Kidney (tissue), 14 donors: ENCODE measurements around the gene DHTKD1. TPM values are rescaled to one million over a fixed set of nuclear protein-coding genes. Genes with fewer than 3 reads are reported as not detected.

Experiments used
- DNase-seq, 5 donors: peaks; one replicate each; pipeline ENCODE4 v3.0.0-alpha.2; 2013 to 2020
- FAIRE-seq: peaks from 2 replicates; lab custom pipeline; 2012; peaks lifted over from hg19 to GRCh38; lab: Jason Lieb, UNC
- H3K27ac ChIP-seq, 2 donors: one replicate each; pipeline ENCODE4 v1.7.0; 2013; ENCODE audit warnings: low read depth in 2 of 2, low read length in 2 of 2, inconsistent platforms in 1 of 2
- H3K27me3 ChIP-seq: one replicate; pipeline ENCODE4 v1.7.1; 2013; ENCODE audit warnings: low read length, inconsistent platforms; ENCODE audit not compliant: control insufficient read depth, insufficient read depth
- H3K36me3 ChIP-seq, 3 donors: one replicate each; pipeline versions ENCODE4 v1.7.0 to v1.7.1; 2013; ENCODE audit warnings: low read length in 3 of 3, control low read depth in 1 of 3, inconsistent platforms in 1 of 3; ENCODE audit not compliant: insufficient read depth in 3 of 3, control insufficient read depth in 2 of 3
- H3K4me1 ChIP-seq, 3 donors: one replicate each; pipeline versions ENCODE4 v1.7.0 to v1.7.1; 2013; ENCODE audit warnings: low read length in 3 of 3, inconsistent platforms in 1 of 3, low read depth in 1 of 3; ENCODE audit not compliant: control insufficient read depth in 2 of 3, insufficient read depth in 2 of 3
- H3K4me3 ChIP-seq, 3 donors: one replicate each; pipeline versions ENCODE4 v1.7.0 to v1.8.1; 2013; ENCODE audit warnings: low read length in 3 of 3, control low read depth in 1 of 3, inconsistent platforms in 1 of 3
- H3K9ac ChIP-seq, 3 donors: one replicate each; pipeline versions ENCODE4 v1.7.0 to v1.7.1; 2013; ENCODE audit warnings: low read length in 3 of 3, control low read depth in 1 of 3, inconsistent platforms in 1 of 3
- H3K9me3 ChIP-seq, 3 donors: one replicate each; pipeline versions ENCODE4 v1.7.0 to v1.7.1; 2013; ENCODE audit warnings: low read length in 3 of 3, control low read depth in 1 of 3, inconsistent platforms in 1 of 3; ENCODE audit not compliant: control insufficient read depth in 2 of 3, insufficient read depth in 1 of 3
- intact Hi-C: fragments of 100-400 bp; cut with DNase I; formaldehyde crosslinking; loops from one replicate; pipeline ENCODE4 v1.11.1; 2022
- polyA plus RNA-seq: library from polyadenylated mRNA; stranded (reverse); fragments of 350-450 nt; fragmentation: Illumina TruSeq; extraction: RNeasy Lipid Tissue Mini Kit (QIAGEN cat#74804); gene quantifications from one replicate; pipeline ENCODE4 v1.2.3, GENCODE V29; 2014; ENCODE audit warnings: low read depth, low replicate concordance; ENCODE audit not compliant: insufficient read depth
- total RNA-seq: library from RNA; stranded (reverse); fragmentation: NEBNext Ultra II Directional; extraction: Animal tissue kit (Norgen Biotek cat#: 25700); gene quantifications from one replicate; pipeline ENCODE4 v1.2.1, GENCODE V29; 2021
- TF ChIP-seq, protein P1 (sequence below): IDR thresholded peaks from 3 replicates; pipeline ENCODE4 v1.5.1; 2012; ENCODE audit warnings: mild to moderate bottlenecking, moderate library complexity, borderline replicate concordance; ENCODE audit not compliant: insufficient read depth; ENCODE audit errors: extremely low read depth
- donor health status: control.
- donor health status: control.
- donor health status: control.
- donor health status: control.
- donor health status: control.
- donor health status: DM: yes; HTN: yes; CAD: no.
- donor health status: Normal renal cell carcinoma (clear cell type).

DHTKD1 gene
- total and polyA plus RNA-seq, 2 donors from 2014 or later: 21.5 to 28.0 TPM

GRCh38 chr10:12156367-12157123, 87.8 kb downstream of the DHTKD1 start:
- Histone ChIP-seq H3K27ac (no peak overlapping the region), H3K4me3 (no peak overlapping the region), H3K4me1 (no peaks in the 10 kb centered on the region), H3K9ac (no peak overlapping the region), H3K9me3 (no peaks in the 10 kb centered on the region), H3K36me3 (peaks cover 3 to 6% (median 4%) of the 10 kb centered on the region in 3 donors), H3K27me3 (no peaks in the 10 kb centered on the region)
- TF ChIP-seq, protein P1, sequence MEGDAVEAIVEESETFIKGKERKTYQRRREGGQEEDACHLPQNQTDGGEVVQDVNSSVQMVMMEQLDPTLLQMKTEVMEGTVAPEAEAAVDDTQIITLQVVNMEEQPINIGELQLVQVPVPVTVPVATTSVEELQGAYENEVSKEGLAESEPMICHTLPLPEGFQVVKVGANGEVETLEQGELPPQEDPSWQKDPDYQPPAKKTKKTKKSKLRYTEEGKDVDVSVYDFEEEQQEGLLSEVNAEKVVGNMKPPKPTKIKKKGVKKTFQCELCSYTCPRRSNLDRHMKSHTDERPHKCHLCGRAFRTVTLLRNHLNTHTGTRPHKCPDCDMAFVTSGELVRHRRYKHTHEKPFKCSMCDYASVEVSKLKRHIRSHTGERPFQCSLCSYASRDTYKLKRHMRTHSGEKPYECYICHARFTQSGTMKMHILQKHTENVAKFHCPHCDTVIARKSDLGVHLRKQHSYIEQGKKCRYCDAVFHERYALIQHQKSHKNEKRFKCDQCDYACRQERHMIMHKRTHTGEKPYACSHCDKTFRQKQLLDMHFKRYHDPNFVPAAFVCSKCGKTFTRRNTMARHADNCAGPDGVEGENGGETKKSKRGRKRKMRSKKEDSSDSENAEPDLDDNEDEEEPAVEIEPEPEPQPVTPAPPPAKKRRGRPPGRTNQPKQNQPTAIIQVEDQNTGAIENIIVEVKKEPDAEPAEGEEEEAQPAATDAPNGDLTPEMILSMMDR: no peak
- FAIRE-seq (no peak), DNase-seq (no peak)
- intact Hi-C loops: no loop called here

DNA sequence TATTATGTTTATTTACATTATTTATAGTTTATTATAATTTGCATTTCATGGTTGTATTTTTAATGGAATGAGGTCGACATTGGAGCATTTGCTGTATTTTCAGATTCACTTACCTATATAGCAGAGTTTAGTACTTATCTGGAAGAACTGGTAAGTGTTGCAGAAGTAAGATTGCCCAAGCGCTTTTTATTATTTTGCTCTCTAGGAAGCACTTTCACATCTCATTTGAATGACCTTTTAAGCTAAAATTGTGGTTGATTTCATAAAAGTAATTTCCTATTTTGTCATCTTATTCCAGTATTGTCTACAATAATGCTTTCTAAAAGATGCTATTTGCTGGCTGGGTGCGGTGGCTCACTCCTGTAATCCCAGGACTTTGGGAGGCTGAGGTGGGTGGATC, 89.4 kb downstream of the DHTKD1 start:
- Histone ChIP-seq H3K27ac (no peak overlapping the region), H3K4me3 (no peak overlapping the region), H3K9me3 (no peaks in the 10 kb centered on the region), H3K36me3 (peaks cover 4 to 11% (median 6%) of the 10 kb centered on the region in 3 donors), H3K9ac (no peak overlapping the region), H3K4me1 (no peaks in the 10 kb centered on the region), H3K27me3 (no peaks in the 10 kb centered on the region)
- intact Hi-C loops: no loop called here
- DNase-seq: no peak
- TF ChIP-seq, protein P1: no peak
- FAIRE-seq: no peak

DNA sequence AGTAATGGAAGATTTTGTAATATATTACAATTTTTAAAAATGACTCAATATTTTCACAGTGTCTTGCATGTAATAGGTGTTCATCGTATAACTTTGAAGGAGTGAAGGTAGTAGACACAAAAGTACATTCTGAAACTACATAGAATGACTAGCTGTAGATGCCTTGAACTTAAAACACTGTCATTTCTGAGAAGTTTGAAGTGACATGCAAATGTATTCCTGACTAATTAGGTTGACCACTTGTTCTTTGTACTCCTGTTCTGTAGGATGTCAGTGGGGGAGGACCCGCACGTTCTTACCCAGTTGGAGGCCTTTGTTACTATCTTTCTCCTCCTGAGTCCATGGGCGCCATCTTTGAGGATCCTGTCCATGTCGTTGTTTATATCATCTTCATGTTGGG, 91.9 kb downstream of the DHTKD1 start:
- FAIRE-seq (no peak), DNase-seq (no peak)
- no peak overlapping the region for H3K9ac ChIP-seq
- peaks cover 6 to 11% (median 7%) of the 10 kb centered on the region in 3 donors for H3K36me3 ChIP-seq
- H3K9me3 ChIP-seq: no peaks in the 10 kb centered on the region
- no peak overlapping the region for H3K27ac ChIP-seq
- TF ChIP-seq, protein P1: no peak
- intact Hi-C loops: no loop called here
- H3K4me1 ChIP-seq: no peaks in the 10 kb centered on the region
- no peak overlapping the region for H3K4me3 ChIP-seq
- H3K27me3 ChIP-seq: no peaks in the 10 kb centered on the region
